Activated T-helper 17 cell treated with anti-CD3 and anti-CD28 coated beads, Interleukin-2, amount 50 U/mL, for 72 hours (primary cell): ENCODE results near the gene ZNF654. TPM values are rescaled to one million over a fixed set of nuclear protein-coding genes. Genes with fewer than 3 reads are reported as not detected.
A peak's percentile ranks its signal among the peaks of the same experiment; 100 is the strongest.

ENCODE experiments used
- ATAC-seq: fragments of 150-1000 bp; cut with Tn5 transposase; replicated peaks from 2 replicates; pipeline ENCODE4 v1.10.0; 2021; ENCODE audit warnings: mild to moderate bottlenecking, moderate library complexity
- H3K27ac Mint-ChIP-seq: one replicate; pipeline ENCODE4 v1.8.0; 2022; ENCODE audit warnings: mixed read lengths
- H3K27me3 Mint-ChIP-seq: one replicate; pipeline ENCODE4 v1.8.0; 2022; ENCODE audit warnings: mixed read lengths
- H3K36me3 Mint-ChIP-seq: one replicate; pipeline ENCODE4 v1.8.0; 2022; ENCODE audit warnings: low read depth, mild to moderate bottlenecking, mixed read lengths
- H3K4me1 Mint-ChIP-seq: one replicate; pipeline ENCODE4 v1.8.0; 2022; ENCODE audit warnings: mixed read lengths
- H3K4me3 Mint-ChIP-seq: one replicate; pipeline ENCODE4 v1.8.0; 2022; ENCODE audit warnings: mild to moderate bottlenecking, mixed read lengths
- H3K9me3 Mint-ChIP-seq: one replicate; pipeline ENCODE4 v1.8.0; 2022; ENCODE audit warnings: mixed read lengths
- total RNA-seq, 2 donors: library from RNA; stranded (reverse); gene quantifications; one replicate each; pipeline ENCODE4 v1.2.3, GENCODE V29; 2022

ZNF654 gene
- total RNA-seq, 2 donors from 2014 or later: 24.6 to 37.0 TPM

DNA sequence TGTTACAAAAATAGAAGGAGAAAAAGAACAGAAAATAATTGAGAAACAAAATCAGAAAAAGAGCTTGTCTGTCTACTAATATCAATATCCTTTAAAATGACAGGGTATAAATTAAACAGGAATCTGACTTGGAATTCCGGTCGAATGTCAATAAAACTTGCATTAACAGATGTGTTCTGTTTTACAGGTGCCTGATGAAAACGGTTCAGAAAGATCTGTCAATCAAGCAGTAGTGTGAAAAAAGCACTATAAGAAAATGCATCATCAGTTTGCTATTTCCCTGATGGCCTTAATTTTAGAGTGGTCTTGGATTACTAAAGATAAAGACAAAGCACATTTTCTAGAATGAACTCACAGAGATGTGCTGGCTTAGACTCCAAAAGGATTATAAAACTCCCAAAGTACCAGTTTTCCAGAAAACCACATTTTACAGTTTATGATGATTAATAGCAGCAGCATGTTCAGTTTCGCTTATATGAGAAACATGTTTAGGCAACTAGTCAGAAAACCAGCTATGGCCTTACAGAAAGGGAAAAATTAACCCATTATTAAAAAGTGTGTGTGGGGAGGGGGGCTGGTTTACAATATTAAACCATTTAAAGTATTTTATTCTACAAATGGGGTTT lies 82.5 kb downstream of the ZNF654 start:
- no peak overlapping the region for H3K27ac Mint-ChIP-seq

DNA sequence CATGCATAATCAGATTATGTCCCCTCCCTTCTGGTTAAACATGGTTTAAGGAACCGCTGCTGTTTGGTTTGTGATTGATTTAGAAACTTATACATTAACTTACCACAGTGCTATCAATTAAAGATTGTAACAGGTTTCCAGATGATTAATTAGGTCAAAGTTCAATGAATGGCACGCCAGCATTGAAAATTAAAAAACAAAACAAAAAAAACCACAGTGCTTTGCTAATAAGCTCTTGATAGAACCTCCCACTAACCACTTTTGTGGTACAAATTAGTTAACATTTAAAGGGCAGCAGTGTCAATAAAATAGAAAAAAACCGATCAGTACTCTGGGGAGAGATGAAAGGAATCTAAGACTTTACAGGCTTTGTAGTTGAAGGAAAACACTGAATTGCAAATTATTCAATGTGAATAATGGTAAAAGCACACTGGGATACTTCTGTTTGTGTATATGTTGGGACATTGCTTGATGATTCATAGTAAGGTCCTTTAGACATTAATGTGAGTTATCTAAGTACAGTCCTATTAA lies 83.1 kb downstream of the ZNF654 start:
- H3K27ac Mint-ChIP-seq: peak overlapping the region; percentile 55
- H3K4me1 Mint-ChIP-seq: peaks cover 12% of the 10 kb centered on the region
- no peaks in the 10 kb centered on the region for H3K9me3 Mint-ChIP-seq
- no peaks in the 10 kb centered on the region for H3K27me3 Mint-ChIP-seq
- H3K36me3 Mint-ChIP-seq: peaks cover 62% of the 10 kb centered on the region
- peak; percentile 52 for ATAC-seq
- H3K4me3 Mint-ChIP-seq: peak overlapping the region; percentile 30

More for the DNA sequence above, 82.5 kb downstream of the ZNF654 start:
- Mint-ChIP-seq H3K4me3 (no peak overlapping the region), H3K4me1 (peaks cover 7% of the 10 kb centered on the region), H3K36me3 (peaks cover 68% of the 10 kb centered on the region), H3K27me3 (no peaks in the 10 kb centered on the region), H3K9me3 (no peaks in the 10 kb centered on the region)
- no peak for ATAC-seq

DNA sequence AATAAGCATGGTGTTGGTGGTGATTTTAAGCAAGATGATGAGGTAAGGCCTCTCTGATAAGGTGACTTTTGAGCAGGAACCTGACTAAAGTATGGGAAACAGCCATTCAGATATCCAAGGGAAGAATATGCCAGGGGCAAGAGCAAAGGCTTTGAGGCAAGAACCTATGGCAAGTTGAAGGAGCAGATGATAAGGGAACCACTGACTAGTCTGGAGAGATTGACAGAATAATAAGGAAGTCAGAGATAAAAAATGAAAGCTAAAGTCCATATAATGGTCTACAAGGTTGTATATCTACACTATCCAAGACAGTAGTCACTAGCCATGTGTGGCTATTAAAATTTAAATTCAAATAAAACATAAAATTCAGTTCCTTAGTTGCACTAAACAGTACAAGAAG lies 88.2 kb downstream of the ZNF654 start:
- no peak for ATAC-seq
- no peaks in the 10 kb centered on the region for H3K27me3 Mint-ChIP-seq
- peaks cover 30% of the 10 kb centered on the region for H3K36me3 Mint-ChIP-seq
- peaks cover 23% of the 10 kb centered on the region for H3K4me1 Mint-ChIP-seq
- no peak overlapping the region for H3K4me3 Mint-ChIP-seq
- no peaks in the 10 kb centered on the region for H3K9me3 Mint-ChIP-seq
- no peak overlapping the region for H3K27ac Mint-ChIP-seq

DNA sequence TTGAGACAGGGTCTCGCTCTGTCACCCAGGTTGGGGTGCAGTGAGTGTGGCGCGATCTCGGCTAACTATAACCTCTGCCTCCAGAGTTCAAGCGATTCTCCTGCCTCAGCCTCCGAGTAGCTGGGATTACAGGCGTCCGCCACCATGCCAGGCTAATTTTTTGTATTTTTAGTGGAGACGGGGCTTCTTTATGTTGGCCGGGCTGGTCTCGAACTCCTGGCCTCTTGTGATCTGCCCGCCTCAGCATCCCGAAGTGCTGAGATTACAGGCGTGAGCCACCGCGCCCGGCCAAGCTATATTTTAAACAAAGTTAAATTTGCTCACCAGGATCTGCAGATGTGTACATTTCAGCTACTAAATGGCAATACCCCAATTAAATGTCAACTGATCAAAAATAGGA lies 89.6 kb downstream of the ZNF654 start:
- no peaks in the 10 kb centered on the region for H3K27me3 Mint-ChIP-seq
- H3K4me1 Mint-ChIP-seq: peaks cover 21% of the 10 kb centered on the region
- H3K36me3 Mint-ChIP-seq: peaks cover 30% of the 10 kb centered on the region
- no peak for ATAC-seq
- peak overlapping the region; percentile 92 for H3K4me3 Mint-ChIP-seq
- peak overlapping the region; percentile 95 for H3K27ac Mint-ChIP-seq
- no peaks in the 10 kb centered on the region for H3K9me3 Mint-ChIP-seq

DNA sequence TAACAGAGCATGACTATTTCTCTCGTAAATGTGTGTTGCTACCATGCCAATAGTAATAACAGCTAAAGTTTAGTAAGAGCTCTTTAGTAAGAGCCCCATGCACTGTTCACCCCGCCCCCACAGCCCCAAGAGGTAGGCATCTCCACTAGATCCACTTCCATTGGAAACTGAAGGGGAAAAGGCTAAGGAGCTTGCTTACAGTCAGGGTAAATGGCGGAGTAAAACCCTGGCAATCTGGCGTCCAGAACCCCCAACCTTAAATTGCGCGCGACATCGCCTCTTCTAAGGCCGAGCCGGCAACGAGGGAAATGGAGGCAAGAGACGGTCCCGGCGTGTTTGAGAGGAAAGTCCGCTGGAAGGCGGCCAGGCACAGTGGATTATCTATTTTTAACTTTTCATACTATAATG lies 90.0 kb downstream of the ZNF654 start:
- Mint-ChIP-seq H3K27ac (peak overlapping the region; percentile 95), H3K27me3 (no peaks in the 10 kb centered on the region), H3K4me1 (peaks cover 21% of the 10 kb centered on the region), H3K4me3 (peak overlapping the region; percentile 92), H3K9me3 (no peaks in the 10 kb centered on the region), H3K36me3 (peaks cover 32% of the 10 kb centered on the region)
- ATAC-seq: peak; percentile 29

DNA sequence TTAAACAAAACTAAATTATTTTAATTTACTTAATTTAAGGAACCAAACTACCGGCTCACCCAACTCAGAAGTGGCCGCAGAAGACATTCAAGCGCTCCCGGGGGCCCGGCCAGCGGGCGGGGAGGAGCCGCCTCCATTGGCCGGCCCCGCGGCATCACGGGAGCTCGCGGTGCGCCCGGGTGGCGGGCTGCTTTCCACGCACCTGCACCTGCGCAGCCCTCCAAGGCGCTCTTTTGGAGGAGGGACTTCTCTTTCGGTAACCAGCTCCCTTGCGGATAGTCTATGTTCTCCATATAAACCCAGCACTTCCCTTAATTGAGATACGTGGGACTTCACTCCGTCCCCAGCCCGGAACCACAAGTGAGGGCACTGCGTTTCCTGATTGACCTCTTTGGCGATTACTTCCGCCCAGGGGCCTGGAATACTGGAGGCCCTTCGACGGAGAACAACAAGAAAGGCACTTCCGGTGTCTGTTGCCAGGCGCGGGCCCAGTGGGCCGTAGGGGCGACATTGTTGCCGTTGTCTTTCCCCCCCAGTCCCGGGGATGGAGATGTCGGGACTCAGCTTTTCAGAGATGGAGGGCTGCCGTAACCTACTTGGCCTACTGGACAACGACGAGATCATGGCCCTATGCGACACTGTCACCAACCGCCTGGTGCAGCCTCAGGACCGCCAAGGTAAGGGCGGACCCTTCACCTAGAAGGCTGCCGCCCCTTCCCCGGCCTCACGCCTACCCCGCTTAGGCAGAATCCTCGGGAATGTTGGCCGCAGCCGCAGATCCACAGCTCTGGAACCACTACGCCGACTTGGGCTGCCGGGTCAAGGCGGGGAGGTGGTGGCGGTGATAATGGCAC lies 90.7 kb downstream of the ZNF654 start, which contains the start of gene C3orf38:
Gene C3orf38, plus strand, starts transcription at position 451 of the 854 bp plus-strand sequence. Its CDS starts 94 bp downstream, at position 545.
- H3K4me3 Mint-ChIP-seq: peak within 1 kb of the TSS; percentile 92
- no peaks in the 10 kb centered on the region for H3K27me3 Mint-ChIP-seq
- peak; percentile 92 for ATAC-seq
- H3K27ac Mint-ChIP-seq: peak within 1 kb of the TSS; percentile 95
- H3K4me1 Mint-ChIP-seq: peaks cover 21% of the 10 kb centered on the region
- H3K9me3 Mint-ChIP-seq: no peaks in the 10 kb centered on the region
- H3K36me3 Mint-ChIP-seq: peaks cover 39% of the 10 kb centered on the region

DNA sequence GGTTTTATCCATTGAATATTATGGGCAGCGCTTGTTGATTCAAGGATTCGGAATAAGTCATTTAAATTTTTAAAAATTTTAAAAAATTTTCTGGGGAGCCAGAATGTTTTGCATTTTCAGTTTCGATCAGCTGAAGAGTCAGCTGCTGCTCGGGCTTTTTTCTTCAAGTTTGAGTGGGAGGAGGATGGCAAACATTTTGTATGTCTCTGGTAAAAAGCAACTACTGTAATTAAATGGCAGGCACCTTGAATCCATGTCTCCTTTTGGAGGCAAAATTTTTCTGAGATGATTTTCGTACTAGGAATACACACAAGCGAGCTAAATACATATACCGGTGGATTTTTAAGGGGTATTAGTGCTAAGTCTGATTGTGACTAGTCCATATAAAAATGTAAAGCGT lies 91.3 kb downstream of the ZNF654 start:
- Mint-ChIP-seq H3K9me3 (no peaks in the 10 kb centered on the region), H3K27me3 (no peaks in the 10 kb centered on the region), H3K27ac (peak overlapping the region; percentile 95), H3K36me3 (peaks cover 45% of the 10 kb centered on the region), H3K4me3 (peak overlapping the region; percentile 92), H3K4me1 (peaks cover 21% of the 10 kb centered on the region)
- peak; percentile 31 for ATAC-seq

DNA sequence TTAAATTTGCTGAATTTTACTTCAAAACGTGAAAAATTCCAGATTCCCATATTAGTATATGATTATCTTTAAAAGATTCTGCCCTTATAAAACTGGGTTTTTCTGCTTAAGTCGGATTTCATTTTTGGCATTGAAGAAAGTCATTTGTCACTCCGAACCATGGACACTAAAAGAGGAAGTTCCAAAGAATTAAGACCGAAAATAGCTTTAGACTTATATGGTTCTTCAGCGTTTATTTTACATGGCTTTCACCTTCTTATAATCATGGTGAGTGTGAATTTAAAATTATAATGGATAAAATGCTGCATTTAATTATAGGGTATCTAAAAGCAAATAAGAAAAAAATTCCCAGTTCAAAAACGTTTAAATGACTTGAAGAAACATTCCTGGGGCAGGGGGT lies 91.8 kb downstream of the ZNF654 start:
- no peak for ATAC-seq
- H3K36me3 Mint-ChIP-seq: peaks cover 49% of the 10 kb centered on the region
- no peaks in the 10 kb centered on the region for H3K27me3 Mint-ChIP-seq

DNA sequence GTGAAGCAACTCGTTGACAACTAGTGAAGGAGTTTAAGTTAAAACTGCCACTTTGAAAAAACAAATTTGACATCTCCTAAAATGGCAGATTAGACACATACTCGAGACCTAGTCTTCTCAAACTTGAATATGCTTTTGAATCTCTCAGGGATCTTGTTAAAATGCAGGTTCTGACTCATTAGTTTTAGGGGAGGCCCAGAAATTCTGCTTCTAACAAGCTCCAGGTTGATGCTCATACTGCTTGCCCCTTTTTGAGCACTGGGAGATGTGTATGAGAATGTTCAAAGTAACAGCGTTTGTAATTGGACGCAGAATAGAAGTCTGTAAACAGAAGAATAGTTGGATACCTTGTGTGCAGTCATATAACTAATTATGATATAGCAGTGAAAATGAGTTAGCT lies 92.3 kb downstream of the ZNF654 start:
- ATAC-seq: peak; percentile 19
- Mint-ChIP-seq H3K9me3 (no peaks in the 10 kb centered on the region), H3K27me3 (no peaks in the 10 kb centered on the region), H3K4me3 (peak overlapping the region; percentile 92), H3K27ac (peak overlapping the region; percentile 95), H3K36me3 (peaks cover 55% of the 10 kb centered on the region), H3K4me1 (peaks cover 25% of the 10 kb centered on the region)

More for the DNA sequence above, 91.8 kb downstream of the ZNF654 start:
- peaks cover 21% of the 10 kb centered on the region for H3K4me1 Mint-ChIP-seq
- no peaks in the 10 kb centered on the region for H3K9me3 Mint-ChIP-seq
- peak overlapping the region; percentile 92 for H3K4me3 Mint-ChIP-seq
- peak overlapping the region; percentile 95 for H3K27ac Mint-ChIP-seq

DNA sequence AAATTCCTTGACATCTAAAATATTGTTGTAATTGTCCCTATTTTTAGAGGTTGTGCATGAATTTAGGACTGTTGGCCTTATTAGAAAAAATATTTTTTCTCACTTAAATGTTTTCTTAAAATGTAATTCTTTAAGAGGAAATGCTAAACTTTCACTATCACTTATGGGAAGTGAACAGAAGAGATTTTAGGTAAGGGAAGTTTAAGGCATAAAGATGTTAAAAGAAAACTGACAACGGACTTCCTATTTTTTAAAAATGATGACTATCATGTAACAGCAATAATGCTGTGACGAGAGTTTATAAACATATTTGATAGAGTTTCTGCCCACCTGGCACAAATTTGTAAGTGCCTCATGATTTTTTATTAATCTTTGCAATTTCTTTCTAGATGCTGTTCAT lies 93.8 kb downstream of the ZNF654 start:
- Mint-ChIP-seq H3K27ac (no peak overlapping the region), H3K36me3 (peaks cover 70% of the 10 kb centered on the region), H3K27me3 (no peaks in the 10 kb centered on the region), H3K9me3 (no peaks in the 10 kb centered on the region), H3K4me3 (peak overlapping the region; percentile 92), H3K4me1 (peaks cover 17% of the 10 kb centered on the region)
- no peak for ATAC-seq

DNA sequence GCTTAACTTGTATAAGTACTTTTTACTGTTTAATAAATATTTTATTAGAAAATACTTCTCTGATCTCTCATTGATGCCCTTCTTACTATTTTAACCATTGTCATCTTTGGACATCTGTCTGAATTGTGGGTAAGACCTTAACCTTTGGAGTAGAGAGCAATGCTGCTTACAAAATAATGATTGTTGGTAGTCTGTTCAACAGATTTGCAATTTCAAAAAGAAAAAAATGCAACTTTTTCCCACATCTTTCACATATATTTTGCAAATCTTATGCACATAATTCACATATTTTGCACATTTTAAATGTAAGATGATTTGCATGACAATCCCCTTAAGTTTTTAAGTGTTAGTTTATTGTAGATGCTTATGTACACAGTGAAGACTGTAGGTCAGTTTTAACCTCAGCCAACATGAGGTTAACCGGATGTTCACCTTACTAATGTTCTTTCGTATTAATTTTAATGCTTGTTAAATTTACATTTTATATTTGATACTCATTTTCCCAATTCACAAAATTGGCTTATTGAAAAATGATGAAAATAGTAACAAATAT lies 107.4 kb downstream of the ZNF654 start:
- no peak for ATAC-seq
- Mint-ChIP-seq H3K27ac (no peak overlapping the region), H3K9me3 (no peaks in the 10 kb centered on the region), H3K36me3 (peaks cover 46% of the 10 kb centered on the region), H3K4me3 (no peak overlapping the region), H3K4me1 (no peaks in the 10 kb centered on the region), H3K27me3 (no peaks in the 10 kb centered on the region)

DNA sequence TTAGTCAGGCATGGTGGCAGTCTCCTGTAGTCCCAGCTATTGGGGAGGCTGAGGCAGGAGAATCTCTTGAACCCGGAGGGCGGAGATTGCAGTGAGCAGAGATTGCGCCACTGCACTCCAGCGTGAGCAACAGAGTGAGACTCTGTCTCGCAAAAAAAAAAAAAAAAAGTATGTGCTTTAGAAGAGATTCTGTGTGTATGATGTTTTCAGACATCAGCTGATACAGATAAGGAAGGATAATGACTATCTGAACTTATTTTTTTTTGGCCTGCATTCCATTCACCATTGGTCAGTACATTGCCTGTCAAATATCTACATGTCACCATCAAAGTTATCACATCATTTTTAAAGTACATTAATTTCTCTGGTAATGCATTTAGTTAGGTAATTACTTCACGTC lies 108.1 kb downstream of the ZNF654 start:
- ATAC-seq: no peak
- Mint-ChIP-seq H3K36me3 (peaks cover 39% of the 10 kb centered on the region), H3K4me3 (no peak overlapping the region), H3K4me1 (no peaks in the 10 kb centered on the region), H3K9me3 (no peaks in the 10 kb centered on the region), H3K27ac (no peak overlapping the region), H3K27me3 (no peaks in the 10 kb centered on the region)

DNA sequence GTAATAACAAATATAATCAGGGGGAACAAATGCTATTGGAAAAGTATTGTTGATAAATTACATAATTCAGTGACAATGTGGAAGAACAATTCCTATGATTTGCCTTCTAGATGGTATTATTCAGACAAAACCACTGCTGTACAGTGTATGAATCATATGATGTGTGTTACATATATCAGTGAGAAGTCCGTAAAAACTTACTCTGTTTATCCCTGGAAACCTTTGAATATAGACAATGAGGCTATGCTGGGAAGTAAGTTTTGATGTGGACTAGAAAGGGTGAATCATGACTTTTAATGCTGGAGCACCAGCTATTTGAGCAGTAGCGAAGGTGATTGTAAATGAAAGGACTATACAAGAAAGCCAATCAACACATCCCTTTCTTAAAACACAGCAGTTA lies 108.6 kb downstream of the ZNF654 start:
- no peaks in the 10 kb centered on the region for H3K9me3 Mint-ChIP-seq
- peaks cover 34% of the 10 kb centered on the region for H3K36me3 Mint-ChIP-seq
- ATAC-seq: no peak
- H3K27me3 Mint-ChIP-seq: no peaks in the 10 kb centered on the region
- no peaks in the 10 kb centered on the region for H3K4me1 Mint-ChIP-seq
- no peak overlapping the region for H3K27ac Mint-ChIP-seq
- no peak overlapping the region for H3K4me3 Mint-ChIP-seq

DNA sequence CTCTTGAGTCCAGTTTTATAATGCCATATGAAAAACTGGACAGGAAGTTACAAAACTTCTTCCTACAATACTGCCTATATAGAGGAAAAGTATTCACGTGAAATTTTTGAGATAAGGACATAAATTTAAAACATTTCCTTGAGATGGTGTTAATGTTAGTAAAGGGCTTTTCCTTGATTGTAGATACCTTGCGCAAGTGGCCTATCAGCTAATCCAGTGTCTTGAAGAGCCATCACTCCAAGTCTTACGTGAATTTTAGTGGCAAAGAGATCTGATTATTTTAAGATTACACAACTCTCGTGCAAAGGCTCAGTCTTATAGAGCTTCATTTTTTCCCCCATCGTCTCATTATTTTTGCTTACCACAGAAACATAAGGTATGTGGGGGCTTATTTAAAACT lies 109.1 kb downstream of the ZNF654 start:
- H3K9me3 Mint-ChIP-seq: no peaks in the 10 kb centered on the region
- no peaks in the 10 kb centered on the region for H3K4me1 Mint-ChIP-seq
- no peak overlapping the region for H3K4me3 Mint-ChIP-seq
- H3K27me3 Mint-ChIP-seq: no peaks in the 10 kb centered on the region
- no peak for ATAC-seq
- peaks cover 29% of the 10 kb centered on the region for H3K36me3 Mint-ChIP-seq
- no peak overlapping the region for H3K27ac Mint-ChIP-seq
